ENCODE measurements around the gene MUCL3.

MUCL3 gene, protein sequence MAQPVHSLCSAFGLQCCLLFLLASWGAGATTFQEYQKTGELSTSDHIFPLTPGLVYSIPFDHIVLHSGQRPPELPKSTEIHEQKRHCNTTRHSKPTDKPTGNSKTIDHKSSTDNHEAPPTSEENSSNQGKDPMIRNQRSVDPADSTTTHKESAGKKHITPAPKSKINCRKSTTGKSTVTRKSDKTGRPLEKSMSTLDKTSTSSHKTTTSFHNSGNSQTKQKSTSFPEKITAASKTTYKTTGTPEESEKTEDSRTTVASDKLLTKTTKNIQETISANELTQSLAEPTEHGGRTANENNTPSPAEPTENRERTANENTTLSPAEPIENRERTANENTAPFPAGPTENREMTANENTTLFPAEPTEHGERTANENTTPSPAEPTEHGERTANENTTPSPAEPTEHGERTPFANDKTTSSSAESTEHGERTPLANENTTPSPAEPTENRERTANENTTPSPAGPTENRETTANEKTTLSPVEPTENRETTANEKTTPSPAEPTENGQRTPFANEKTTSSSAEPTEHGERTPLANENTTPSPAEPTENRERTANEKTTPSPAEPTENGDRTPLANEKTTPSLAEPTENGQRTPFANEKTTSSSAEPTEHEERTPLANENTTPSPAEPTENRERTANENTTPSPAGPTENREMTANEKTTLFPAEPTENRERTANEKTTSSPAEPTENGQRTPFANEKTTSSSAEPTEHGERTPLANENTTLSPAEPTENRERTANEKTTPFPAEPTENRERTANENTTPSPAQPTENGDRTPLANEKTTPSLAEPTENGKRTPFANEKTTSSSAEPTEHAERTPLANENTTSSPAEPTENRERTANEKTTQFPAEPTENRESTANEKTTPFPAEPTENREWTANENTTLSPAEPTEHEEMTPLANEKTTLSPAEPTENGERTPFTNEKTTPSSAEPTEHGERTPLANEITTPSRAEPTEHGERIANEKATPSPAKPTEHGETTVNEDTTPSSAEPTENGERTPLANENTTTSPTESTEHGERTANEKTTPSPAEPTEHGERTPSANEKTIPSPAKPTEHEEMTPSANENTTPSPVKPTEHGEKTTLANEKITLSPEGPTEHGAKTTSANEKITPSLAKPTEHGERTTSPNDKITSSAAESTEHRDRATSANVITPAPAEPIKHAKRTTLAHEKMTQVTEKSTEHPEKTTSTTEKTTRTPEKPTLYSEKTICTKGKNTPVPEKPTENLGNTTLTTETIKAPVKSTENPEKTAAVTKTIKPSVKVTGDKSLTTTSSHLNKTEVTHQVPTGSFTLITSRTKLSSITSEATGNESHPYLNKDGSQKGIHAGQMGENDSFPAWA (N-terminal part only)

GRCh38 chr6:30940361-30940986, at the start of gene MUCL3:
TSS of gene MUCL3 (plus strand) at chr6:30940973. CDS start at chr6:30941000, 27 bp downstream.
- no peak for DNase-seq (ENCODE audit: low read depth)
- no peak for TF ChIP-seq CTCF (conservative IDR thresholded peaks at IDR 0.05; ENCODE audit: low read length)
- H3K4me3 ChIP-seq (ENCODE audit: low read length) = no peak within 1 kb of the TSS

- no peak for TF ChIP-seq CTCF (conservative IDR thresholded peaks at IDR 0.05; ENCODE audit: low read length)
- no peak for DNase-seq (ENCODE audit: low read depth)
- H3K4me3 ChIP-seq (ENCODE audit: low read length) = no peak overlapping the region
Measured at GRCh38 chr6:30891450-30891723, 49.4 kb upstream of the MUCL3 start.

GRCh38 chr6:30891816-30892538, 48.8 kb upstream of the MUCL3 start:
- DNase-seq (ENCODE audit: low read depth) = no peak
- H3K4me3 ChIP-seq (ENCODE audit: low read length) = no peak overlapping the region
- no peak for TF ChIP-seq CTCF (conservative IDR thresholded peaks at IDR 0.05; ENCODE audit: low read length)

DNA sequence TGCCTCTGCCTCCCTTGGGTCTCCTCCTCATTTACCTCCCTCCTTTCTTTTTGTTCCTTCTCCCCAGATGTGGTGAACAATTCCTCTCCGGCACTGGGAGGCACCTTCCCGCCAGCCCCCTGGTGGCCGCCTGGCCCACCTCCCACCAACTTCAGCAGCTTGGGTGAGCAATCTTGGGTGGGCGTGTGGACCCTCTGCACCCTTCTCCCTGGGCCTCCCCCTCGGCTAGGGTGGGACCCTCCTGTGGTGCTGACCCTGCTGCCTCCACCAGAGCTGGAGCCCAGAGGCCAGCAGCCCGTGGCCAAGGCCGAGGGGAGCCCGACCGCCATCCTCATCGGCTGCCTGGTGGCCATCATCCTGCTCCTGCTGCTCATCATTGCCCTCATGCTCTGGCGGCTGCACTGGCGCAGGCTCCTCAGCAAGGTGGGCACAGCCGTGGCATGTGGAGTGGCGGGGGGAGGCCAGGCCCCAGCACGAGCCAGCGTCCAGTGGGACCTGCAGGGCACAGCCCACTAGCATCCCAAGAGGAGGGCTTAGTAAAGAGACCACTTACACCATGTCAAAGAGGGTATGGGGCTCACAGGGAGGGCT, 47.7 kb upstream of the MUCL3 start:
- TF ChIP-seq CTCF (conservative IDR thresholded peaks at IDR 0.05; ENCODE audit: low read length) = no peak
- H3K4me3 ChIP-seq (ENCODE audit: low read length) = no peak overlapping the region
- DNase-seq (ENCODE audit: low read depth) = no peak

GRCh38 chr6:30893666-30894065, 47.1 kb upstream of the MUCL3 start:
- DNase-seq (ENCODE audit: low read depth) = no peak

More at GRCh38 chr6:30893666-30894065, 47.1 kb upstream of the MUCL3 start:
- H3K4me3 ChIP-seq (ENCODE audit: low read length) = no peak overlapping the region
- TF ChIP-seq CTCF (conservative IDR thresholded peaks at IDR 0.05; ENCODE audit: low read length) = no peak
